HG03159 (cell line): Measurements from ENCODE around the gene COX19.

Experiments
- ATAC-seq: cut with Tn5 transposase; IDR thresholded peaks from one replicate; pipeline ENCODE4 v1.9.1; 2021; ENCODE audit warnings: mild to moderate bottlenecking, moderate library complexity; ENCODE audit not compliant: unreplicated experiment

COX19 gene

GRCh38 chr7:992709-993607 is 17.6 kb upstream of the COX19 start:
- peak; percentile 81 for ATAC-seq

GRCh38 chr7:991729-992656 is 16.6 kb upstream of the COX19 start:
- no peak for ATAC-seq

GRCh38 chr7:990933-991728 is 15.8 kb upstream of the COX19 start:
- ATAC-seq = no peak

- ATAC-seq = no peak
Observed at GRCh38 chr7:990352-990932, 15.1 kb upstream of the COX19 start.

- no peak for ATAC-seq
Observed at GRCh38 chr7:988963-989529, 13.7 kb upstream of the COX19 start.

- no peak for ATAC-seq
Observed at GRCh38 chr7:988426-988911, 13.1 kb upstream of the COX19 start.

GRCh38 chr7:987909-988308 is 12.6 kb upstream of the COX19 start:
- ATAC-seq = no peak

- no peak for ATAC-seq
Observed at GRCh38 chr7:986766-987751, 11.7 kb upstream of the COX19 start.

GRCh38 chr7:985915-986741 is 10.8 kb upstream of the COX19 start:
- ATAC-seq = no peak

- ATAC-seq = no peak
Observed at GRCh38 chr7:985127-985416, 9.7 kb upstream of the COX19 start.

- no peak for ATAC-seq
Observed at GRCh38 chr7:984361-985126, 9.2 kb upstream of the COX19 start.

GRCh38 chr7:983616-984071 is 8.3 kb upstream of the COX19 start:
- ATAC-seq = no peak

- no peak for ATAC-seq
Observed at GRCh38 chr7:983004-983615, 7.8 kb upstream of the COX19 start, which contains the start of gene CYP2W1. CYP2W1 (plus strand) TSS chr7:983181; CDS start chr7:983212, 31 bp downstream.

- no peak for ATAC-seq
Observed at GRCh38 chr7:982511-983003, 7.2 kb upstream of the COX19 start.

GRCh38 chr7:981793-982510 is 6.6 kb upstream of the COX19 start:
- ATAC-seq = no peak
